ENCODE results near the gene NFATC4. TPM values are rescaled to one million over a fixed set of nuclear protein-coding genes. Genes with fewer than 3 reads are reported as not detected.

Gene NFATC4
- total RNA-seq, 2 donors from 2014 or later, result 11.2 to 24.0 TPM

GRCh38 chr14:24334431-24335291 lies 33.3 kb upstream of the NFATC4 start, which contains the start of gene ADCY4:
ADCY4 (minus strand) TSS chr14:24335071; CDS start chr14:24334652, 419 bp downstream.
- Histone ChIP-seq H3K9ac (ENCODE audit: low read depth in 2 of 2, low read length in 2 of 2) (peak within 1 kb of the TSS; percentile 12 to 57), H3K9me3 (no peaks in the 10 kb centered on the region), H3K27me3 (peaks cover 10% of the 10 kb centered on the region), H3K4me1 (peaks cover 21% of the 10 kb centered on the region), H3K36me3 (no peaks in the 10 kb centered on the region), H3K4me3 (peak within 1 kb of the TSS; percentile 28), H3K27ac (peak within 1 kb of the TSS; percentile 12)
- intact Hi-C loops (cut with DNase I), result loop anchor here (5.0 kb wide), 1 partner anchor 33 kb away; the partner anchor contains the start of gene NFATC4
- peak; percentile 35 for DNase-seq
- no peak for TF ChIP-seq CTCF (IDR thresholded peaks at IDR 0.05)

- TF ChIP-seq CTCF (IDR thresholded peaks at IDR 0.05), result no peak
- Histone ChIP-seq H3K27me3 (peaks cover 10% of the 10 kb centered on the region), H3K4me3 (no peak overlapping the region), H3K4me1 (peaks cover 21% of the 10 kb centered on the region), H3K9ac (ENCODE audit: low read depth in 2 of 2, low read length in 2 of 2) (peak overlapping the region in 1 of 2 donors; percentile 12), H3K36me3 (no peaks in the 10 kb centered on the region), H3K27ac (no peak overlapping the region), H3K9me3 (no peaks in the 10 kb centered on the region)
- intact Hi-C loops (cut with DNase I), result no loop called here
- DNase-seq, result peak; percentile 20
Measured at GRCh38 chr14:24335461-24336171, 32.4 kb upstream of the NFATC4 start.

- intact Hi-C loops (cut with DNase I), result no loop called here
- H3K4me3 ChIP-seq, result no peak overlapping the region
- no peak overlapping the region for H3K27ac ChIP-seq
- H3K27me3 ChIP-seq, result peaks cover 10% of the 10 kb centered on the region
- DNase-seq, result no peak
- peaks cover 20% of the 10 kb centered on the region for H3K4me1 ChIP-seq
- TF ChIP-seq CTCF (IDR thresholded peaks at IDR 0.05), result no peak
- no peak overlapping the region for H3K9ac ChIP-seq (ENCODE audit: low read depth in 2 of 2, low read length in 2 of 2)
- no peaks in the 10 kb centered on the region for H3K36me3 ChIP-seq
- H3K9me3 ChIP-seq, result no peaks in the 10 kb centered on the region
Measured at GRCh38 chr14:24337144-24337823, 30.7 kb upstream of the NFATC4 start.

- no peak overlapping the region for H3K4me3 ChIP-seq
- no peaks in the 10 kb centered on the region for H3K9me3 ChIP-seq
- no peaks in the 10 kb centered on the region for H3K36me3 ChIP-seq
- intact Hi-C loops (cut with DNase I), result no loop called here
- H3K4me1 ChIP-seq, result peaks cover 15% of the 10 kb centered on the region
- H3K9ac ChIP-seq (ENCODE audit: low read depth in 2 of 2, low read length in 2 of 2), result no peak overlapping the region
- no peak for DNase-seq
- H3K27me3 ChIP-seq, result peaks cover 10% of the 10 kb centered on the region
- no peak overlapping the region for H3K27ac ChIP-seq
- TF ChIP-seq CTCF (IDR thresholded peaks at IDR 0.05), result no peak
Measured at GRCh38 chr14:24337824-24338175, 30.2 kb upstream of the NFATC4 start.

GRCh38 chr14:24338843-24339242 lies 29.1 kb upstream of the NFATC4 start:
- no peak for DNase-seq
- H3K9me3 ChIP-seq, result no peaks in the 10 kb centered on the region
- H3K4me1 ChIP-seq, result peaks cover 15% of the 10 kb centered on the region
- intact Hi-C loops (cut with DNase I), result no loop called here
- H3K27me3 ChIP-seq, result peaks cover 10% of the 10 kb centered on the region
- TF ChIP-seq CTCF (IDR thresholded peaks at IDR 0.05), result no peak
- H3K27ac ChIP-seq, result no peak overlapping the region
- no peaks in the 10 kb centered on the region for H3K36me3 ChIP-seq
- H3K4me3 ChIP-seq, result peak overlapping the region; percentile 66
- peak overlapping the region; percentile 66 to 95 for H3K9ac ChIP-seq (ENCODE audit: low read depth in 2 of 2, low read length in 2 of 2)
